Activated T-helper 1 cell treated with anti-CD3 and anti-CD28 coated beads, Interleukin-12 subunit alpha, Interleukin-12 subunit beta, Interleukin-2, Interleukin-4 antibody, amounts not matched to agents 30 ng/mL and 10 ng/mL and 1 ng/mL, durations not matched to agents 14 hours and 24 hours and 36 hours (primary cell): Measurements from ENCODE around the gene LY86. TPM values are rescaled to one million over a fixed set of nuclear protein-coding genes. Genes with fewer than 3 reads are reported as not detected.

Source experiments
- DNase-seq: peaks from one replicate; pipeline ENCODE4 v3.0.0; 2021; ENCODE audit warnings: low spot score
- H3K27ac Mint-ChIP-seq: one replicate; pipeline ENCODE4 v1.8.0; 2021; ENCODE audit warnings: mild to moderate bottlenecking, mixed read lengths
- H3K27me3 Mint-ChIP-seq: one replicate; pipeline ENCODE4 v1.8.0; 2022; ENCODE audit warnings: mild to moderate bottlenecking, moderate library complexity, mixed read lengths; ENCODE audit not compliant: insufficient read depth
- H3K36me3 Mint-ChIP-seq: one replicate; pipeline ENCODE4 v1.8.0; 2021; ENCODE audit warnings: low read depth, mixed read lengths
- H3K4me1 Mint-ChIP-seq: one replicate; pipeline ENCODE4 v1.8.0; 2021; ENCODE audit warnings: low read depth, mixed read lengths
- H3K4me3 Mint-ChIP-seq: one replicate; pipeline ENCODE4 v1.8.0; 2021; ENCODE audit warnings: mild to moderate bottlenecking, moderate library complexity, mixed read lengths
- H3K9me3 Mint-ChIP-seq: one replicate; pipeline ENCODE4 v1.8.0; 2021; ENCODE audit warnings: mixed read lengths
- intact Hi-C: fragments of 100-400 bp; cut with micrococcal nuclease; formaldehyde crosslinking; loops from one replicate; pipeline ENCODE4 v1.15.1; 2024
- total RNA-seq: library from RNA; stranded (reverse); gene quantifications from 2 replicates; pipeline ENCODE4 v1.2.3, GENCODE V29; 2022

LY86 gene
- 1.1 and 1.2 TPM in 2 replicates for total RNA-seq

GRCh38 chr6:6588064-6588923 is at the start of gene LY86:
LY86 (plus strand) TSS chr6:6588720; CDS start chr6:6588735, 15 bp downstream.
- Mint-ChIP-seq H3K4me3 (peak within 1 kb of the TSS; percentile 53), H3K9me3 (peaks cover 6% of the 10 kb centered on the region), H3K27me3 (no peaks in the 10 kb centered on the region), H3K27ac (peak within 1 kb of the TSS; percentile 65), H3K36me3 (peaks cover 10% of the 10 kb centered on the region), H3K4me1 (peaks cover 85% of the 10 kb centered on the region)
- intact Hi-C loops, result loop anchor here (1.0 to 2.0 kb wide), 2 partner anchors 8 to 29 kb away; no protein-coding TSS in a partner anchor
- DNase-seq, result no peak

GRCh38 chr6:6539036-6539435 is 49.5 kb upstream of the LY86 start:
- Mint-ChIP-seq H3K36me3 (no peaks in the 10 kb centered on the region), H3K4me3 (no peak overlapping the region), H3K9me3 (no peaks in the 10 kb centered on the region), H3K4me1 (peaks cover 6% of the 10 kb centered on the region), H3K27ac (no peak overlapping the region), H3K27me3 (peaks cover 57% of the 10 kb centered on the region)
- intact Hi-C loops, result no loop called here
- no peak for DNase-seq

- Mint-ChIP-seq H3K27ac (no peak overlapping the region), H3K27me3 (peaks cover 71% of the 10 kb centered on the region), H3K9me3 (no peaks in the 10 kb centered on the region), H3K4me1 (peaks cover 14% of the 10 kb centered on the region), H3K36me3 (no peaks in the 10 kb centered on the region), H3K4me3 (no peak overlapping the region)
- DNase-seq, result no peak
- intact Hi-C loops, result loop anchor here (10.0 kb wide), 2 partner anchors 228 to 288 kb away; no protein-coding TSS in a partner anchor
These were observed 46.2 kb upstream of the LY86 start for GRCh38 chr6:6542357-6542756.

- Mint-ChIP-seq H3K27me3 (peaks cover 74% of the 10 kb centered on the region), H3K4me3 (no peak overlapping the region), H3K9me3 (no peaks in the 10 kb centered on the region), H3K4me1 (peaks cover 17% of the 10 kb centered on the region), H3K27ac (no peak overlapping the region), H3K36me3 (no peaks in the 10 kb centered on the region)
- intact Hi-C loops, result loop anchor here (10.0 kb wide), 2 partner anchors 229 to 289 kb away; no protein-coding TSS in a partner anchor
- DNase-seq, result no peak
These were observed 45.2 kb upstream of the LY86 start for GRCh38 chr6:6543181-6543879.

GRCh38 chr6:6545616-6546317 is 42.8 kb upstream of the LY86 start:
- peaks cover 72% of the 10 kb centered on the region for H3K27me3 Mint-ChIP-seq
- H3K4me1 Mint-ChIP-seq, result peaks cover 14% of the 10 kb centered on the region
- no peaks in the 10 kb centered on the region for H3K9me3 Mint-ChIP-seq
- no peaks in the 10 kb centered on the region for H3K36me3 Mint-ChIP-seq
- DNase-seq, result no peak
- H3K27ac Mint-ChIP-seq, result no peak overlapping the region
- H3K4me3 Mint-ChIP-seq, result no peak overlapping the region
- intact Hi-C loops, result loop anchor here (2.0 to 10.0 kb wide), 7 partner anchors 31 to 1403 kb away; partner anchors contain the start of gene NRN1

GRCh38 chr6:6546318-6547109 is 42.0 kb upstream of the LY86 start:
- H3K4me1 Mint-ChIP-seq, result peaks cover 15% of the 10 kb centered on the region
- no peaks in the 10 kb centered on the region for H3K9me3 Mint-ChIP-seq
- peak; percentile 14 for DNase-seq
- peak overlapping the region; percentile 40 for H3K27ac Mint-ChIP-seq
- H3K4me3 Mint-ChIP-seq, result peak overlapping the region; percentile 56
- peaks cover 66% of the 10 kb centered on the region for H3K27me3 Mint-ChIP-seq
- intact Hi-C loops, result loop anchor here (1.0 to 10.0 kb wide), 8 partner anchors 32 to 1404 kb away; partner anchors contain the start of gene NRN1
- no peaks in the 10 kb centered on the region for H3K36me3 Mint-ChIP-seq

- Mint-ChIP-seq H3K27me3 (peaks cover 64% of the 10 kb centered on the region), H3K36me3 (no peaks in the 10 kb centered on the region), H3K4me1 (peaks cover 18% of the 10 kb centered on the region), H3K4me3 (peak overlapping the region; percentile 56), H3K9me3 (no peaks in the 10 kb centered on the region), H3K27ac (peak overlapping the region; percentile 40)
- intact Hi-C loops, result loop anchor here (1.0 to 10.0 kb wide), 8 partner anchors 32 to 1404 kb away; partner anchors contain the start of gene NRN1
- peak; percentile 74 for DNase-seq
These were observed 41.2 kb upstream of the LY86 start for GRCh38 chr6:6547110-6547879.

GRCh38 chr6:6556161-6556737 is 32.3 kb upstream of the LY86 start:
- H3K27ac Mint-ChIP-seq, result no peak overlapping the region
- H3K4me3 Mint-ChIP-seq, result no peak overlapping the region
- intact Hi-C loops, result loop anchor here (5.0 to 10.0 kb wide), 4 partner anchors 101 to 686 kb away; no protein-coding TSS in a partner anchor
- H3K27me3 Mint-ChIP-seq, result peaks cover 18% of the 10 kb centered on the region
- H3K36me3 Mint-ChIP-seq, result no peaks in the 10 kb centered on the region
- H3K9me3 Mint-ChIP-seq, result no peaks in the 10 kb centered on the region
- H3K4me1 Mint-ChIP-seq, result peaks cover 46% of the 10 kb centered on the region
- no peak for DNase-seq

- H3K27me3 Mint-ChIP-seq, result peaks cover 16% of the 10 kb centered on the region
- H3K27ac Mint-ChIP-seq, result no peak overlapping the region
- H3K9me3 Mint-ChIP-seq, result no peaks in the 10 kb centered on the region
- peak; percentile 15 for DNase-seq
- H3K4me3 Mint-ChIP-seq, result no peak overlapping the region
- intact Hi-C loops, result loop anchor here (5.0 to 10.0 kb wide), 4 partner anchors 100 to 685 kb away; no protein-coding TSS in a partner anchor
- H3K4me1 Mint-ChIP-seq, result peaks cover 49% of the 10 kb centered on the region
- no peaks in the 10 kb centered on the region for H3K36me3 Mint-ChIP-seq
These were observed 31.6 kb upstream of the LY86 start for GRCh38 chr6:6556738-6557503.

GRCh38 chr6:6557504-6557839 is 31.0 kb upstream of the LY86 start:
- Mint-ChIP-seq H3K9me3 (no peaks in the 10 kb centered on the region), H3K27me3 (peaks cover 12% of the 10 kb centered on the region), H3K36me3 (no peaks in the 10 kb centered on the region), H3K4me1 (peaks cover 53% of the 10 kb centered on the region), H3K4me3 (no peak overlapping the region), H3K27ac (no peak overlapping the region)
- DNase-seq, result no peak
- intact Hi-C loops, result loop anchor here (5.0 to 10.0 kb wide), 4 partner anchors 100 to 685 kb away; no protein-coding TSS in a partner anchor
